Heart left ventricle (tissue), 16 donors: ENCODE results near the gene LEMD1. TPM values are rescaled to one million over a fixed set of nuclear protein-coding genes. Genes with fewer than 3 reads are reported as not detected.

ENCODE experiments used
- ATAC-seq, 4 donors: fragments of 200-7000 bp; cut with Tn5 transposase; one replicate each; pipeline ENCODE4 v1.9.1; 2020 to 2022; ENCODE audit warnings: moderate library complexity in 4 of 4, mild to moderate bottlenecking in 3 of 4, moderate number of reproducible peaks in 1 of 4
- DNase-seq, 5 donors: peaks; one replicate each; pipeline ENCODE4 v3.0.0-alpha.2; 2020
- H3K27ac ChIP-seq, 12 donors: fragments of 200-600 bp; sonication (generic) in 4 of 12; one replicate each; pipeline versions ENCODE4 v1.5.0 to v1.8.0; 2016 to 2022; ENCODE audit warnings: mild to moderate bottlenecking in 2 of 12
- H3K27me3 ChIP-seq, 9 donors: fragments of 200-600 bp; sonication (generic) in 2 of 9; one replicate each; pipeline versions ENCODE4 v1.5.1 to v1.8.0; 2016 to 2022; ENCODE audit warnings: mild to moderate bottlenecking in 3 of 9
- H3K36me3 ChIP-seq, 9 donors: fragments of 200-600 bp; sonication (generic) in 2 of 9; one replicate each; pipeline versions ENCODE4 v1.5.0 to v1.8.0; 2018 to 2022; ENCODE audit warnings: mild to moderate bottlenecking in 2 of 9
- H3K4me1 ChIP-seq, 12 donors: fragments of 200-600 bp; sonication (generic) in 4 of 12; one replicate each; pipeline versions ENCODE4 v1.5.0 to v1.8.0; 2016 to 2022; ENCODE audit warnings: mild to moderate bottlenecking in 3 of 12
- H3K4me3 ChIP-seq, 12 donors: fragments of 200-600 bp; sonication (generic) in 4 of 12; one replicate each; pipeline versions ENCODE4 v1.5.0 to v1.8.0; 2017 to 2022; ENCODE audit warnings: mild to moderate bottlenecking in 9 of 12, moderate library complexity in 4 of 12
- H3K9me3 ChIP-seq, 12 donors: fragments of 200-600 bp; sonication (generic) in 4 of 12; one replicate each; pipeline versions ENCODE4 v1.5.0 to v1.8.0; 2016 to 2022; ENCODE audit warnings: mild to moderate bottlenecking in 1 of 12
- CTCF ChIP-seq, 12 donors: fragments of 200-600 bp; sonication (generic) in 4 of 12; IDR thresholded peaks; one replicate each; pipeline versions ENCODE4 v1.5.0 to v1.8.0; 2018 to 2022; ENCODE audit warnings: antibody characterized with exemption in 12 of 12, mild to moderate bottlenecking in 5 of 12
- POLR2A ChIP-seq, 2 donors: fragments of 450-650 bp; IDR thresholded peaks; one replicate each; pipeline ENCODE4 v1.6.1; 2017; ENCODE audit warnings: antibody characterized with exemption in 2 of 2, mild to moderate bottlenecking in 2 of 2, moderate library complexity in 2 of 2
- WGBS, 4 donors: extraction: QIAGEN DNeasy Blood & Tissue Kit in 2 of 4; methylation state at CpG; one replicate each; pipeline versions ENCODE4 v1.1.5 to v1.1.7; 2013 to 2018; 5-methylcytosine and 5-hydroxymethylcytosine counted together
- intact Hi-C, 10 donors: fragments of 100-400 bp; cut with DNase I; formaldehyde crosslinking; loops; one replicate each; pipeline versions ENCODE4 v1.11.1 to v1.14.2; 2022
- polyA plus RNA-seq, 2 donors: library from polyadenylated mRNA; stranded (reverse); fragments of 200-250 nt; gene quantifications; one replicate each; pipeline ENCODE4 v1.2.3, GENCODE V29; 2013
- total RNA-seq, 9 donors: library from RNA; depleted of rRNA in 2 of 9; stranded (reverse); fragments of >200 nt in 2 of 9; fragmentation: NEBNext Ultra II Directional in 3 of 9; extraction: Animal tissue kit (Norgen Biotek cat#: 25700) in 3 of 9; gene quantifications; one replicate each; pipeline versions ENCODE4 v1.1.0 to v1.2.4, GENCODE V29; 2016 to 2023
- donor health status: ischemic (EF 13 %, LVEDD 7.1; RV severe dilation, severe dysfunction).
- donor health status: healthy with polysubstance abuse.
- donor health status: DM: no; HTN: yes; CAD: no.
- donor health status: DM: no; HTN: no; CAD: no.
- donor health status: ischemic (EF 25% LVEDD 6.9; RV normal size, moderate dysfunction).
- donor health status: ischemic (EF 25% LVEDD 5.7; RV mildly dilated, moderate dysfunction).
- donor health status: healthy.
- donor health status: DM: yes; HTN: yes; CAD: no.
- donor health status: ischemic (EF 35%, LVEDD 5.7; RV mildly dilated, moderate dysfunction).
- donor health status: nonischemic (EF 11% LVEDD 7.7; RV severe dilation, severe dysfunction).
- donor health status: DM: yes; HTN: yes; CAD: no.
- donor health status: PGD.
- donor health status: ischemic (EF 29% LVEDD 5.4; RV normal size, mild dysfunction).
- donor health status: nonischemic (EF 23%, LVEDD 6.1; RV moderate dilation, normal function).

The LEMD1 gene
- total and polyA plus RNA-seq, 11 donors = 2.5 TPM; not detected in 10

GRCh38 chr1:205452364-205452763 lies 30.5 kb upstream of the LEMD1 start:
- DNase-seq (no peak), ATAC-seq (no peak)
- Histone ChIP-seq H3K27ac (no peak overlapping the region), H3K4me1 (peaks cover 3 to 38% (median 18%) of the 10 kb centered on the region in 12 donors), H3K27me3 (peaks cover 32 to 77% (median 61%) of the 10 kb centered on the region in 9 donors), H3K9me3 (no peaks in the 10 kb centered on the region), H3K36me3 (no peaks in the 10 kb centered on the region), H3K4me3 (no peak overlapping the region)
- TF ChIP-seq POLR2A (IDR thresholded peaks at IDR 0.05) = no peak
- TF ChIP-seq CTCF (IDR thresholded peaks at IDR 0.05) = no peak
- intact Hi-C loops = no loop called here
- 64 to 74% (median 69%) methylated on average over 2 of the region's 2 CpGs for WGBS, 4 donors

GRCh38 chr1:205451759-205452164 lies 29.9 kb upstream of the LEMD1 start:
- intact Hi-C loops = no loop called here
- H3K4me1 ChIP-seq = peaks cover 3 to 38% (median 18%) of the 10 kb centered on the region in 12 donors
- ATAC-seq = no peak
- H3K4me3 ChIP-seq = no peak overlapping the region
- DNase-seq = no peak
- TF ChIP-seq CTCF (IDR thresholded peaks at IDR 0.05) (no peak), POLR2A (IDR thresholded peaks at IDR 0.05) (no peak)
- WGBS, 4 donors = 64 to 79% (median 72%) methylated on average over 2 of the region's 2 CpGs
- H3K9me3 ChIP-seq = no peaks in the 10 kb centered on the region
- H3K36me3 ChIP-seq = no peaks in the 10 kb centered on the region
- peaks cover 27 to 71% (median 55%) of the 10 kb centered on the region in 9 donors for H3K27me3 ChIP-seq
- H3K27ac ChIP-seq = no peak overlapping the region

GRCh38 chr1:205451202-205451601 lies 29.3 kb upstream of the LEMD1 start:
- no peak overlapping the region for H3K27ac ChIP-seq
- H3K9me3 ChIP-seq = no peaks in the 10 kb centered on the region
- peaks cover 21 to 66% (median 49%) of the 10 kb centered on the region in 9 donors for H3K27me3 ChIP-seq
- H3K36me3 ChIP-seq = no peaks in the 10 kb centered on the region
- DNase-seq (no peak), ATAC-seq (no peak)
- 57 to 67% (median 63%) methylated on average over 5 of the region's 5 CpGs for WGBS, 4 donors
- no peak overlapping the region for H3K4me3 ChIP-seq
- H3K4me1 ChIP-seq = peaks cover 2 to 38% (median 17%) of the 10 kb centered on the region in 12 donors
- intact Hi-C loops = no loop called here
- TF ChIP-seq CTCF (IDR thresholded peaks at IDR 0.05) = no peak
- no peak for TF ChIP-seq POLR2A (IDR thresholded peaks at IDR 0.05)

GRCh38 chr1:205450448-205450847 lies 28.6 kb upstream of the LEMD1 start:
- H3K9me3 ChIP-seq = no peaks in the 10 kb centered on the region
- ATAC-seq = no peak
- intact Hi-C loops = no loop called here

More at GRCh38 chr1:205450448-205450847, 28.6 kb upstream of the LEMD1 start:
- peaks cover 0 to 34% (median 16%) of the 10 kb centered on the region in 12 donors for H3K4me1 ChIP-seq
- DNase-seq = no peak
- TF ChIP-seq CTCF (IDR thresholded peaks at IDR 0.05) (no peak), POLR2A (IDR thresholded peaks at IDR 0.05) (no peak)
- H3K27ac ChIP-seq = no peak overlapping the region
- 46 to 68% (median 64%) methylated on average over 4 of the region's 4 CpGs for WGBS, 4 donors
- no peaks in the 10 kb centered on the region for H3K36me3 ChIP-seq
- no peak overlapping the region for H3K4me3 ChIP-seq
- H3K27me3 ChIP-seq = peaks cover 14 to 58% (median 42%) of the 10 kb centered on the region in 9 donors
